Stimulated activated CD8-positive, alpha-beta memory T cell treated with anti-CD3 and anti-CD28 coated beads, Interleukin-12 subunit alpha, Interleukin-12 subunit beta, amount 100 ng/mL, for 24 hours (primary cell): Measurements from ENCODE around the gene HPGDS.
"Not testable (repeated sequence)": the region's sequence is repeated elsewhere in the genome, so short reads cannot be mapped to it uniquely, and the experiment has no call there.

Experiments used
- DNase-seq: peaks from one replicate; pipeline ENCODE4 v3.0.0-alpha.2; 2020; ENCODE audit errors: extremely low read depth

HPGDS gene

GRCh38 chr4:94342694-94343093 is at the start of gene HPGDS:
Gene HPGDS (minus strand): TSS chr4:94342836. CDS start chr4:94334629, 8,207 bp downstream.
- no peak for DNase-seq

- DNase-seq, result no peak
Observed at GRCh38 chr4:94390804-94391410, 48.3 kb upstream of the HPGDS start.

GRCh38 chr4:94389595-94390267 is 47.1 kb upstream of the HPGDS start:
- DNase-seq, result no peak

- not testable (repeated sequence) for DNase-seq
Observed at GRCh38 chr4:94387965-94388364, 45.3 kb upstream of the HPGDS start.

GRCh38 chr4:94385452-94385851 is 42.8 kb upstream of the HPGDS start:
- DNase-seq, result not testable (repeated sequence)

- not testable (repeated sequence) for DNase-seq
Observed at GRCh38 chr4:94382891-94383290, 40.3 kb upstream of the HPGDS start.

- DNase-seq, result no peak
Observed at GRCh38 chr4:94378047-94378446, 35.4 kb upstream of the HPGDS start.

GRCh38 chr4:94377294-94377693 is 34.7 kb upstream of the HPGDS start:
- no peak for DNase-seq

- no peak for DNase-seq
Observed at GRCh38 chr4:94375364-94375763, 32.7 kb upstream of the HPGDS start.

GRCh38 chr4:94373752-94374151 is 31.1 kb upstream of the HPGDS start:
- DNase-seq, result no peak

- no peak for DNase-seq
Observed at GRCh38 chr4:94372991-94373390, 30.4 kb upstream of the HPGDS start.

- DNase-seq, result no peak
Observed at GRCh38 chr4:94372228-94372978, 29.8 kb upstream of the HPGDS start.

GRCh38 chr4:94371290-94371689 is 28.7 kb upstream of the HPGDS start:
- DNase-seq, result no peak

GRCh38 chr4:94370533-94371254 is 28.1 kb upstream of the HPGDS start:
- no peak for DNase-seq

- no peak for DNase-seq
Observed at GRCh38 chr4:94369046-94369445, 26.4 kb upstream of the HPGDS start.

- DNase-seq, result no peak
Observed at GRCh38 chr4:94368459-94368858, 25.8 kb upstream of the HPGDS start.

- no peak for DNase-seq
Observed at GRCh38 chr4:94365304-94365703, 22.7 kb upstream of the HPGDS start.

- no peak for DNase-seq
Observed at GRCh38 chr4:94364527-94364926, 21.9 kb upstream of the HPGDS start.

- DNase-seq, result no peak
Observed at GRCh38 chr4:94363136-94363655, 20.6 kb upstream of the HPGDS start.

GRCh38 chr4:94359838-94360237 is 17.2 kb upstream of the HPGDS start:
- DNase-seq, result no peak

- DNase-seq, result no peak
Observed at GRCh38 chr4:94359221-94359620, 16.6 kb upstream of the HPGDS start.

- no peak for DNase-seq
Observed at GRCh38 chr4:94358101-94358500, 15.5 kb upstream of the HPGDS start.
